H1 (cell line): ENCODE measurements around the gene JUN. TPM values are rescaled to one million over a fixed set of nuclear protein-coding genes. Genes with fewer than 3 reads are reported as not detected.

Source experiments
- CTCF ChIA-PET: fragments of 300-600 bp; sonication (Branson Sonifier 250); formaldehyde crosslinking; loops from one replicate; lab custom pipeline; 2021; ENCODE audit not compliant: partially characterized antibody; lab: Charles Lee
- POLR2A ChIA-PET: fragments of 300-600 bp; sonication (Branson Sonifier 250); formaldehyde crosslinking; loops from one replicate; lab custom pipeline; 2021; ENCODE audit warnings: inconsistent platforms; ENCODE audit not compliant: partially characterized antibody; lab: Charles Lee
- DNase-seq, 2 experiments: peaks; one replicate each; pipeline versions ENCODE4 v3.0.0 to v3.0.0-alpha.2; 2010 to 2022; ENCODE audit warnings: low spot score in 2 of 2, low read depth in 1 of 2, mixed read lengths in 1 of 2
- FAIRE-seq: peaks from 2 replicates; lab custom pipeline; 2011; peaks lifted over from hg19 to GRCh38; lab: Jason Lieb, UNC
- H2AFZ ChIP-seq: 2 replicates; pipeline ENCODE4 v1.8.1; 2012; ENCODE audit warnings: low read length, inconsistent platforms
- H2AK5ac ChIP-seq: 2 replicates; pipeline ENCODE4 v1.6.1; 2013; ENCODE audit warnings: low read depth, low read length
- H2BK120ac ChIP-seq: replicated peaks from 2 replicates; pipeline ENCODE3; 2013; ENCODE audit warnings: low read depth, low read length, inconsistent platforms
- H2BK12ac ChIP-seq: 2 replicates; pipeline ENCODE4 v1.6.1; 2013; ENCODE audit warnings: low read depth, low read length
- H2BK15ac ChIP-seq: 2 replicates; pipeline ENCODE4 v1.6.1; 2013; ENCODE audit warnings: low read length
- H2BK20ac ChIP-seq: 2 replicates; pipeline ENCODE4 v1.6.1; 2013; ENCODE audit warnings: low read length
- H2BK5ac ChIP-seq: 2 replicates; pipeline ENCODE4 v1.6.1; 2013; ENCODE audit warnings: low read depth, low read length
- H3K14ac ChIP-seq: 2 replicates; pipeline ENCODE4 v1.6.1; 2013; ENCODE audit warnings: inconsistent platforms; ENCODE audit not compliant: insufficient read length
- H3K18ac ChIP-seq: 2 replicates; pipeline ENCODE4 v1.6.1; 2013; ENCODE audit warnings: low read length; ENCODE audit errors: extremely low read depth
- H3K23ac ChIP-seq: 2 replicates; pipeline ENCODE4 v1.6.1; 2013; ENCODE audit warnings: inconsistent platforms; ENCODE audit not compliant: insufficient read length
- H3K23me2 ChIP-seq: 2 replicates; pipeline ENCODE4 v1.6.1; 2013; ENCODE audit warnings: low read depth, low read length
- H3K27ac ChIP-seq: 2 replicates; pipeline ENCODE4 v1.6.1; 2011; ENCODE audit warnings: low read depth, low read length, inconsistent platforms
- H3K27me3 ChIP-seq, 4 experiments: replicated peaks in 1 of 4; 1 replicate in 1 of 4; 2 replicates in 3 of 4; pipeline versions ENCODE4 v1.6.1 to v1.8.1; 2011 to 2013; ENCODE audit warnings: low read length in 3 of 4, mild to moderate bottlenecking in 3 of 4, inconsistent platforms in 2 of 4, mixed read lengths in 2 of 4, moderate library complexity in 1 of 4; ENCODE audit not compliant: control insufficient read depth in 3 of 4, insufficient read depth in 3 of 4; ENCODE audit errors: extremely low read depth in 1 of 4
- H3K36me3 ChIP-seq, 4 experiments: 2 replicates each; pipeline versions ENCODE4 v1.6.1 to v1.8.1; 2011 to 2013; ENCODE audit warnings: mild to moderate bottlenecking in 4 of 4, low read length in 3 of 4, moderate library complexity in 2 of 4, control low read depth in 1 of 4, inconsistent platforms in 1 of 4; ENCODE audit not compliant: insufficient read depth in 4 of 4, control insufficient read depth in 2 of 4
- H3K4ac ChIP-seq: replicated peaks from 2 replicates; pipeline ENCODE3; 2013; ENCODE audit warnings: low read length, low read depth, mixed read lengths, inconsistent platforms; ENCODE audit not compliant: insufficient read length
- H3K4me1 ChIP-seq, 4 experiments: replicated peaks in 1 of 4; 1 replicate in 1 of 4; 2 replicates in 3 of 4; pipeline versions ENCODE4 v1.6.1 to v1.8.1; 2011 to 2013; ENCODE audit warnings: low read length in 3 of 4, inconsistent platforms in 2 of 4, mixed read lengths in 1 of 4; ENCODE audit not compliant: insufficient read depth in 4 of 4, control insufficient read depth in 3 of 4
- H3K4me2 ChIP-seq, 2 experiments: 2 replicates each; pipeline versions ENCODE4 v1.6.1 to v1.8.1; 2011 to 2013; ENCODE audit warnings: low read depth in 2 of 2, low read length in 2 of 2, control low read depth in 1 of 2, inconsistent platforms in 1 of 2, mild to moderate bottlenecking in 1 of 2; ENCODE audit not compliant: insufficient read depth in 1 of 2
- H3K4me3 ChIP-seq, 4 experiments: fragments of 200-600, 300-600 bp in 1 of 4; sonication (generic), shearing (Covaris generic), sonication (Bioruptor Twin) in 1 of 4; 2 replicates each; pipeline versions ENCODE4 v1.5.1 to v1.8.1; 2011 to 2016; ENCODE audit warnings: low read length in 4 of 4, low read depth in 3 of 4, control low read depth in 2 of 4, inconsistent platforms in 2 of 4, mild to moderate bottlenecking in 2 of 4, mixed read lengths in 1 of 4, moderate library complexity in 1 of 4; ENCODE audit not compliant: insufficient read depth in 2 of 4; ENCODE audit errors: extremely low read depth in 1 of 4
- H3K56ac ChIP-seq: replicated peaks from 2 replicates; pipeline ENCODE3; 2013; ENCODE audit warnings: low read depth, mild to moderate bottlenecking, mixed read lengths, low read length, inconsistent platforms; ENCODE audit not compliant: insufficient read length
- H3K79me1 ChIP-seq: 2 replicates; pipeline ENCODE4 v1.6.1; 2013; ENCODE audit warnings: low read depth, low read length, control low read depth
- H3K79me2 ChIP-seq, 2 experiments: 2 replicates each; pipeline versions ENCODE4 v1.6.1 to v1.8.1; 2012 to 2013; ENCODE audit warnings: low read length in 2 of 2, mild to moderate bottlenecking in 2 of 2, inconsistent platforms in 1 of 2; ENCODE audit not compliant: insufficient read depth in 2 of 2, control insufficient read depth in 1 of 2
- H3K9ac ChIP-seq, 4 experiments: replicated peaks in 1 of 4; 1 replicate in 1 of 4; 2 replicates in 3 of 4; pipeline versions ENCODE4 v1.6.1 to v1.8.1; 2011 to 2013; ENCODE audit warnings: low read depth in 3 of 4, low read length in 3 of 4, control low read depth in 2 of 4, mild to moderate bottlenecking in 2 of 4, moderate library complexity in 2 of 4, inconsistent platforms in 1 of 4; ENCODE audit errors: extremely low read depth in 1 of 4
- H3K9me3 ChIP-seq, 2 experiments: 2 replicates each; pipeline versions ENCODE4 v1.6.1 to v1.8.1; 2012 to 2013; ENCODE audit warnings: mild to moderate bottlenecking in 2 of 2, moderate library complexity in 2 of 2, control low read depth in 1 of 2, inconsistent platforms in 1 of 2, low read depth in 1 of 2, low read length in 1 of 2, mixed read lengths in 1 of 2; ENCODE audit not compliant: insufficient read depth in 2 of 2
- H4K20me1 ChIP-seq, 2 experiments: replicated peaks in 1 of 2; 2 replicates each; pipeline versions ENCODE3 to v1.8.1; 2011 to 2013; ENCODE audit warnings: inconsistent platforms in 2 of 2, low read length in 2 of 2, mild to moderate bottlenecking in 1 of 2; ENCODE audit not compliant: insufficient read depth in 2 of 2, control insufficient read depth in 1 of 2
- H4K5ac ChIP-seq: 2 replicates; pipeline ENCODE4 v1.6.1; 2013; ENCODE audit warnings: low read length, low read depth, mixed read lengths, inconsistent platforms; ENCODE audit not compliant: insufficient read length
- H4K8ac ChIP-seq: 2 replicates; pipeline ENCODE4 v1.8.0; 2013; ENCODE audit warnings: mild to moderate bottlenecking, moderate library complexity, low read length, inconsistent platforms; ENCODE audit not compliant: insufficient read depth; ENCODE audit errors: extremely low read depth
- H4K91ac ChIP-seq: replicated peaks from 2 replicates; pipeline ENCODE3; 2013; ENCODE audit warnings: low read length, mixed read lengths, inconsistent platforms; ENCODE audit not compliant: insufficient read length
- ASH2L ChIP-seq: fragments of 200-600, 300-600 bp; sonication (generic); IDR thresholded peaks from one replicate; pipeline ENCODE4 v1.7.1; 2017; ENCODE audit warnings: low read length
- BACH1 ChIP-seq: IDR thresholded peaks from 2 replicates; pipeline ENCODE4 v1.6.1; 2012; ENCODE audit warnings: low read length, improper control_type of control experiment
- CBX5 ChIP-seq: fragments of 300-800, 300-1000 bp; sonication (generic); IDR thresholded peaks from 2 replicates; pipeline ENCODE4 v1.7.1; 2016; ENCODE audit warnings: antibody characterized with exemption, low read length, low read depth
- CHD1 ChIP-seq: IDR thresholded peaks from 2 replicates; pipeline ENCODE4 v1.6.1; 2012; ENCODE audit warnings: low read depth, low read length, improper control_type of control experiment
- CREB1 ChIP-seq: IDR thresholded peaks from 2 replicates; pipeline ENCODE4 v1.6.1; 2012; ENCODE audit warnings: inconsistent platforms
- NRF1 ChIP-seq: IDR thresholded peaks from 2 replicates; pipeline ENCODE4 v1.6.1; 2011; ENCODE audit warnings: mild to moderate bottlenecking, low read depth, low read length, improper control_type of control experiment
- TBP ChIP-seq: IDR thresholded peaks from 2 replicates; pipeline ENCODE4 v1.6.1; 2011; ENCODE audit warnings: low read depth, low read length, improper control_type of control experiment
- YY1 ChIP-seq: IDR thresholded peaks from 2 replicates; pipeline ENCODE4 v1.6.1; 2011; ENCODE audit warnings: low read depth, mild to moderate bottlenecking, low read length
- WGBS, 2 experiments: shearing (Covaris generic) in 1 of 2; methylation state at CpG; one replicate each; pipeline versions ENCODE4 v1.1.6 to v1.1.7; 2013 to 2015; ENCODE audit warnings: low lambda C conversion rate in 2 of 2, mixed read lengths in 2 of 2, inconsistent platforms in 1 of 2, low coverage in 1 of 2, missing lambda C conversion rate in 1 of 2; ENCODE audit not compliant: insufficient replicate concordance in 2 of 2, insufficient coverage in 1 of 2, insufficient read length in 1 of 2; ENCODE audit errors: extremely low coverage in 1 of 2, missing lambda C conversion rate in 1 of 2; 5-methylcytosine and 5-hydroxymethylcytosine counted together
- polyA plus RNA-seq, 7 experiments: library from polyadenylated mRNA; depleted of rRNA in 3 of 7; stranded (reverse) in 5 of 7; unstranded in 2 of 7; fragments of >200 nt in 5 of 7; fragments of 200-250 nt in 2 of 7; gene quantifications; 1 replicate in 5 of 7; 2 replicates in 1 of 7; 4 replicates in 1 of 7; pipeline versions ENCODE4 v1.2.1 to v1.2.3, GENCODE V29; 2011 to 2013; ENCODE audit warnings: missing spikeins in 2 of 7, mixed read lengths in 2 of 7
- total RNA-seq: library from RNA; stranded (reverse); fragmentation: NEBNext Ultra II Directional; extraction: Animal tissue kit (Norgen Biotek cat#: 25700); gene quantifications from 2 replicates; pipeline ENCODE4 v1.2.1, GENCODE V29; 2021

The JUN gene
- total and polyA plus RNA-seq, 2 of the 8 experiments (the other 6 are each of a cell fraction or from before 2014, with no cell fraction given), result 4.4 to 10.9 TPM

DNA sequence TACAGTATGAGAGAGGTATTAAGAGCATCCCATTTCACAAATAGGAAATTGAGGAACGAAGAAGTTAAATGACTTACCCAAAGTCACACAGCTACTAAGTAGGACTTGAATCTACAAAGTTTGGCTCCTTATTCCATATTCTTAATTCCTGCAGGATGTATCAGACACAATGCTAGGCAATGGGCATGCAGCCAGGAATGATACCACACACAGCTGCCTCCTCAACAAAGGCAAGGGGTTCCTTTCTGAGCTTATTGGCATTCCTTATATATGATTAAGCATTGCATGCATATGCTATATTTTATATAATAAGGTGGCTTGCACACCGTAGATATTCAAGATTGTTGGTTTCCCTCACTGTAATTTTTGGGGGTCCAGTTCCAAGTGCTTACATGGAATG is 34.2 kb upstream of the JUN start:
- Histone ChIP-seq H2BK20ac (no peak overlapping the region), H3K79me1 (no peaks in the 10 kb centered on the region), H2BK120ac (no peak overlapping the region), H2AFZ (no peak overlapping the region), H3K4me2 (no peak overlapping the region), H3K4me3 (no peak overlapping the region), H3K36me3 (no peaks in the 10 kb centered on the region), H3K14ac (no peak overlapping the region), H4K20me1 (no peaks in the 10 kb centered on the region), H4K5ac (no peak overlapping the region), H2BK15ac (no peak overlapping the region), H2BK5ac (no peak overlapping the region), H3K4ac (no peak overlapping the region), H3K56ac (no peak overlapping the region), H3K18ac (no peak overlapping the region), H2AK5ac (no peak overlapping the region), H3K27ac (no peak overlapping the region), H3K23me2 (peaks cover 12% of the 10 kb centered on the region), H4K8ac (no peak overlapping the region), H3K23ac (no peak overlapping the region), H3K4me1 (peaks cover 6 to 12% (median 6%) of the 10 kb centered on the region in 4 experiments; a peak in 5 of 7 replicates), H4K91ac (no peak overlapping the region), H3K27me3 (peaks cover 1 to 22% (median 14%) of the 10 kb centered on the region in 4 experiments), H3K79me2 (no peaks in the 10 kb centered on the region), H2BK12ac (no peak overlapping the region), H3K9ac (no peak overlapping the region), H3K9me3 (no peaks in the 10 kb centered on the region)
- TF ChIP-seq YY1 (no peak), CREB1 (no peak), BACH1 (no peak), ASH2L (no peak), TBP (no peak), CHD1 (no peak), CBX5 (no peak), NRF1 (no peak)
- POLR2A ChIA-PET, result no interaction called here
- 96% methylated on average over 2 of the region's 2 CpGs; no CpG with 5 or more reads in 1 of the 2 experiments for WGBS, 2 experiments
- FAIRE-seq (no peak), DNase-seq (no peak)
- CTCF ChIA-PET, result interaction anchor here (0.7 to 1.3 kb wide), 2 partner anchors 11 to 45 kb away, joined by 3 to 4 read pairs; no protein-coding TSS in a partner anchor
